SKM-1 (cell line): Measurements from ENCODE around the gene LRP4.

Experiments
- DNase-seq: peaks from one replicate; lab custom pipeline; 2025; ENCODE audit not compliant: unreplicated experiment; lab: John Stamatoyannopoulos, UW

The LRP4 gene

GRCh38 chr11:46894506-46894905 is 23.8 kb downstream of the LRP4 start:
- no peak for DNase-seq

GRCh38 chr11:46892838-46893237 is 25.5 kb downstream of the LRP4 start:
- no peak for DNase-seq

GRCh38 chr11:46892109-46892508 is 26.2 kb downstream of the LRP4 start:
- DNase-seq: no peak

- no peak for DNase-seq
Measured at GRCh38 chr11:46890665-46891064, 27.7 kb downstream of the LRP4 start.

GRCh38 chr11:46889689-46890475 is 28.5 kb downstream of the LRP4 start:
- peak; percentile 58 for DNase-seq

GRCh38 chr11:46889251-46889650 is 29.1 kb downstream of the LRP4 start:
- no peak for DNase-seq

- no peak for DNase-seq
Measured at GRCh38 chr11:46888636-46889035, 29.7 kb downstream of the LRP4 start.

- no peak for DNase-seq
Measured at GRCh38 chr11:46886211-46886610, 32.1 kb downstream of the LRP4 start.

- no peak for DNase-seq
Measured at GRCh38 chr11:46879056-46879585, 39.2 kb downstream of the LRP4 start.

GRCh38 chr11:46877580-46877979 is 40.8 kb downstream of the LRP4 start:
- no peak for DNase-seq

- no peak for DNase-seq
Measured at GRCh38 chr11:46876471-46876870, 41.9 kb downstream of the LRP4 start.

GRCh38 chr11:46874586-46874985 is 43.8 kb downstream of the LRP4 start:
- no peak for DNase-seq

GRCh38 chr11:46868912-46869311 is 49.4 kb downstream of the LRP4 start:
- no peak for DNase-seq

- no peak for DNase-seq
Measured at GRCh38 chr11:46865340-46865739, 53.0 kb downstream of the LRP4 start.

GRCh38 chr11:46860218-46860617 is 58.1 kb downstream of the LRP4 start:
- DNase-seq: no peak

- DNase-seq: no peak
Measured at GRCh38 chr11:46858920-46859546, 59.3 kb downstream of the LRP4 start.

GRCh38 chr11:46857666-46858065 is 60.7 kb downstream of the LRP4 start:
- DNase-seq: no peak

- DNase-seq: no peak
Measured at GRCh38 chr11:46856605-46857343, 61.6 kb downstream of the LRP4 start.

- DNase-seq: no peak
Measured at GRCh38 chr11:46855863-46856262, 62.5 kb downstream of the LRP4 start.

GRCh38 chr11:46855167-46855566 is 63.2 kb downstream of the LRP4 start:
- no peak for DNase-seq

GRCh38 chr11:46850829-46851380 is 67.4 kb downstream of the LRP4 start:
- DNase-seq: no peak
